ENCODE data around the gene FIS1. TPM values are rescaled to one million over a fixed set of nuclear protein-coding genes. Genes with fewer than 3 reads are reported as not detected.

The FIS1 gene
- total RNA-seq, 1 experiment from 2014 or later: 114 TPM

GRCh38 chr7:101200862-101201599, 43.9 kb downstream of the FIS1 start, which contains the start of gene MOGAT3:
Gene MOGAT3 (minus strand): TSS chr7:101201036. CDS start chr7:101200854, 182 bp downstream.
- DNase-seq (ENCODE audit: low read depth, low spot score) (no peak), ATAC-seq (peak; percentile 47; the same call in 1 of the 2 replicates)
- Histone ChIP-seq H3K27ac (ENCODE audit: low read depth, low read length) (no peak within 1 kb of the TSS), H3K9me3 (ENCODE audit: control insufficient read depth in 1 of 2, insufficient read depth in 1 of 2, low read depth in 1 of 2, low read length in 2 of 2) (no peaks in the 10 kb centered on the region), H3K79me2 (ENCODE audit: insufficient read depth, low read length) (no peaks in the 10 kb centered on the region), H3K27me3 (ENCODE audit: insufficient read depth, low read length) (no peaks in the 10 kb centered on the region), H3K36me3 (ENCODE audit: control insufficient read depth in 1 of 2, insufficient read depth in 2 of 2, low read length in 2 of 2) (no peaks in the 10 kb centered on the region), H4K20me1 (ENCODE audit: insufficient read depth) (no peaks in the 10 kb centered on the region), H3K4me1 (ENCODE audit: control insufficient read depth in 1 of 2, insufficient read depth in 2 of 2, low read length in 2 of 2) (peaks cover 0 to 8% of the 10 kb centered on the region in 2 experiments; a peak in 3 of 4 replicates), H3K4me2 (ENCODE audit: low read length) (peak within 1 kb of the TSS; percentile 14; the same call in 1 of the 2 replicates), H3K9me2 (ENCODE audit: insufficient read depth) (no peaks in the 10 kb centered on the region), H3K9ac (ENCODE audit: low read length) (no peak within 1 kb of the TSS), H2AFZ (ENCODE audit: low read depth, low read length, poor library complexity, severe bottlenecking) (no peak within 1 kb of the TSS), H3K4me3 (replicated peaks in 1 of 2; ENCODE audit: low read depth in 1 of 2, low read length in 2 of 2) (no peak within 1 kb of the TSS)
- POLR2A ChIA-PET: interaction anchor here (1.0 kb wide), 1 partner anchor 27 kb away, joined by 3 read pairs; no protein-coding TSS in a partner anchor
- CTCF ChIA-PET: interaction anchor here (0.7 kb wide), 1 partner anchor 8 kb away, joined by 3 read pairs; no protein-coding TSS in a partner anchor
- RAD21 ChIA-PET (ENCODE audit: low non-redundant PET in 1 of 2, low total read pairs in 2 of 2, uncharacterized antibody in 2 of 2, unreplicated experiment in 2 of 2): no interaction called here
- BruUV-seq (replicated peaks): no TSS peak
- intact Hi-C loops (cut with micrococcal nuclease): no loop called here
- no peak for TF ChIP-seq EZH2phosphoT487 (IDR thresholded peaks at IDR 0.05; ENCODE audit: borderline replicate concordance)
- TF ChIP-seq REST (IDR thresholded peaks at IDR 0.05; ENCODE audit: low read depth): no peak
- no peak for TF ChIP-seq CBX3 (IDR thresholded peaks at IDR 0.05; ENCODE audit: low read depth)
- TF ChIP-seq POLR2AphosphoS5 (IDR thresholded peaks at IDR 0.05; ENCODE audit: low read depth, low read length): no peak
- no peak for TF ChIP-seq YY1 (IDR thresholded peaks at IDR 0.05; ENCODE audit: extremely low read depth, insufficient replicate concordance, low read depth, low read length)
- TF ChIP-seq SIN3A (IDR thresholded peaks at IDR 0.05; ENCODE audit: low read depth): no peak
- no peak for TF ChIP-seq ELF1 (IDR thresholded peaks at IDR 0.05; ENCODE audit: borderline replicate concordance, low read depth)
